SIG-M5 (cell line): ENCODE measurements around the gene SMAD7.
A peak's percentile ranks its signal among the peaks of the same experiment; 100 is the strongest.

Source experiments
- DNase-seq: peaks from one replicate; lab custom pipeline; 2025; lab: John Stamatoyannopoulos, UW

The SMAD7 gene

DNA sequence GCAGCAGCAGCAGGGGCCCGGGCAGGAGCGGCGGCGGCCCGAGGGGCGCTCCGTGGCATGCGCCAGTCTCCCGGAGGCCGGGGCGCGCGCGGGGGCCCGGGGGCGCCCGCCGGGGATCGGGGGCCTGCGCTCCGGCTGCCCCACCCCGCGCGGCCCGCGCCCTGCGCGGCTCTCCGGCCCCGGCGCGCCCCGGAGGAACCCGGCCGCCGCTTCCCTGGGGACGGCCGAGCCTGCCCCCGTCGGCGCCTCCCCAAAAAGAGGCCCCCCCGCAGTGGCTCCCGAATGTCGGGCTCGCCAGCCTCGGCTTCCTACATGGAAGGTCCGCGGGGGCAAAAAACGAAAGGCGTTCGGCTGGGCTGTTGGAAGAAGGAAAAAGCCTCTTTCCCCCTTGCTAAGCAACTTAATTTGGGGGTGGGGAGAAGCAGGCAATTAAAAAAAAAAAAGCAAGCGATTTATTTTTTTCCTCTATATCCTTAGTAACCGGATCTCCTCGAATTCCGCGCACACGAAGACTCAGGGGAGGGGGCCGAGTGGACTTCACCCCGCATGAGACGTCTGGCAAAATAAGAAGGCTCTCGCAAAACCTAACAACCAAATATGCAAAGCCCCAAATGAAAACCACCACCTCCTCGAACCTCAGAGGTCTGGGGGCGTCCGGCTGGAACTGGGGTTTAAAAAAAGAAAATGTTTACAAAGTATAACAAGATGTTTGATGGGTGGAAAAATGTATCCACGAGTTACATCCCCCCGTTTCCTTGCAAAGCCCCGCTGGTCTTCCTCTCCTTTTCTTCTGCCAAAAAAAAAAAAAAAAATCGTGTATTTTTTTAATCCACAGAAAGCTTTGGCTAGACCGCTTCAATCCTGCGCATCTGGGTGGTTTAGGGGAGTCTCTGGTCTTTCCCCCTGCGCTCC is at the start of gene SMAD7:
Gene SMAD7 (minus strand): TSS at position 430 of the 912 bp plus-strand sequence. CDS start 541 bp downstream, outside the sequence.
- DNase-seq: no peak

DNA sequence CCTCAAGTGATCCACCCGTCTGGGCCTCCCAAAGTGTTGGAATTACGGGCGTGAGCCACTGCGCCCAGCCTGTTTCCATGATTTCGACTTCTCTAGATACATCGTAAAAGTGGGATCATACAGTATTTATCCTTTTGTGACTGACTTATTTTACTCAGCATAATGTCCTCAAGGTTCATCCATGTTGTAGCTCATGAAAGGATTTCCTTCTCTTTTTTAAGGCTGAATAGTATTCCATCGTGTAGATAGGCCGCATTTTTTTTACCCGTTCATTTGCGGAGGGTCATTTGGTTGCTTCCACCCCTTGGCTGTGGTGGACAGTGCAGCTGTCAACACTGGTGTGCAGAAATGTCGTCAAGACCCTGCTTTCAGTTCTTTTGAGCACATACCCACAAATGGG is 48.8 kb upstream of the SMAD7 start:
- DNase-seq: no peak

DNA sequence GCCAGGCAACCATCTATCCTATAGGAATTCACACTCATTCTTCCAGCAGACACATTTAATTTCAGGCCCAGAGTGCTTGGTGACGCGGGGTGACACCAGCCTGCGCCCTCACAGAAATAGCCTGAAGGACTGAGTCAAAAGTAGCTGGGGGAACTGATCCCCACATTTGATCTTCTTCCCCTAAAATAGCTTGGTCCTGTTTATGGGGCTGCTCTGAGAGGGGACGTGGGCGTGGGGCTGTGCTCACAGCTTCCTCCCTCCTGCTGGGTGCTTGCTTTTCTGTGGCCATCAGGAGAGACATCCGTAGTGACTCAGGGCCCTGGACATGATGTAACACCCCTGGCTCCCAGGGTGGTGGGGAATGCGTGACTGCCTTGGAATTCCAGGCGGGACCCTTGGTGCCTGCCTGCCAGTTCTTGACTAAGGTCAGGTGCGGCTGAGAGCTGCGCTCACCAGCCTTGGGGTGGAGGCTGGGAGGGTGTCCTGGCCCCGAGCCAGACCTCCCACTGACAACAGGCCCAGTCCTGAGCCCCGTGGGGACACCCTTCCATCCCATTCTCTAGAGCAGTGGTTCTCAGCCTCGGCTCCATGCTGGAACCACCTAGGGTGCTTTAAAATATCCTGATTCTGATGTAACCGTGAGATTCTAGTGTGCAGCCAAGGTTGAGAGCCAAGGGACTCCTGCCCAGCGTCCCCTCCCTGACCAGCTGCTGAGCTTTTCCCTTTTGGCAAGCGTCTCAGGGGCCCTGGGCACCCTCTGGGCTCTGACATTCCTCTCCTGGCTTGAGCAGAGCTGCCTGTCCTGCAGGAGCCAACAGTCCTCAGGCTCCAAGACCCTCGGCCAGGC is 47.4 kb upstream of the SMAD7 start:
- DNase-seq: peak; percentile 23

DNA sequence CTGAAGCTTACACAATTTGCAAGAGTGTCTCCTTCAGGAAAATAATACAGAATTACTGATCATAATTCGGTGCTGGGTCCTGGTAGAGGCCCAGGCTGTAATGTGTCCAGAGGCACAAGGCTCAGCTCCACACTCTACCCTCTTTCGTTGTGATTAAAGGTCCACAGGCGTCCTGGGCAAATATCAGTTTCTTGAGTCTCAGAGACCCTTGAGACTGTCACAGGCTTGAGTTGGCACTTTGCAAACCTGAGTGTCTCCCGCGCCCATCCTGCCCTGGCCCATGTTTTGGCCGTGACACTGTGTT is 46.9 kb upstream of the SMAD7 start:
- no peak for DNase-seq

- no peak for DNase-seq
These were observed 46.2 kb upstream of the SMAD7 start for GRCh38 chr18:48996901-48997463.

GRCh38 chr18:48996041-48996440 is 45.3 kb upstream of the SMAD7 start:
- DNase-seq: no peak

GRCh38 chr18:48994926-48995835 is 44.4 kb upstream of the SMAD7 start:
- DNase-seq: no peak

DNA sequence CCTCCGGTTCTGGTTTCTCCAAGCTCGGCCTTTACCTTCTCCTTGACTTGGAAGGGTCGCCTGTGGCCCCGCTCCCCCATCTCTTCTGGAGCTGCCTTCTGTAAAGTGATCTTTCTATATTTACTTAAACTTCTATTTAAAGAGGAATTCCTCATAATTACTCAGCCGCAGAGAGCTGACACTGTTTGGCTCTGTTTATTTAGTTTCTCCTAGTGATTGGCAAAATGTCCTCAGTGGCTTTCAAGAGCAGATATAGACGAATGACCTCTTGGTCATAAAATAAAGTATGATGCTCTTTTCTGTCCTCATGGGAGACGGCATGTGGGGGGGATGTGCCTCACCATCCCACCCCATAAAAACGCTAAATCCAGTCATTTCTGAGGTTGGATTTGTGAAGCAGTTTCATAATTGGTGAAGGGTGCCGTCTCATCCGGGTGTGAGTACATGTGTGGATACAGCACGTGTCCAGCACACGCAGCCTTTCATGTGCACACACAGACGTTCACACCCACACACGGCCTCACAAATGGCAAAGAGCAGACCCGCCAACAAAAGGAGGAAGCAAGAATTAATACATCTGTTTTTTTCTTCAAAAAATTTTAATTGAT is 43.4 kb upstream of the SMAD7 start:
- DNase-seq: no peak

DNA sequence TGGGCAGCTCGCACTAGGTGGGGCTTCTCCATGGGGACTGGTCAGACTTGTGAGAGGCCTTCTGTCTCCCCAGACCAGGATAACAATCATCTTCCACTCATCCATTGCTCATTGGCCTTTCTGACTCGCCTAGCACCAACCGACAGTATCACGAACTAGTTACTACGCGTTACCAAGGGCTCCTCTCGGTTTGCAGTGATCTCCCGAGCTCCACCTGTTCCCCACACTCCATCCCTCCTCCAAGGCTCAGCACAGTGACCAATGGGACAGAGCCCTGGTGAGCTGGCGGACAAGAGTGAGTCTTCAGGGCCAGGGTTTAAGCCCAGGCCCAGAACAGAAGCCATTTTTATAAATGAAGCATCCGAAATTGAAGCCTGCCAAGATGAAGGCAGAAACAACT is 42.8 kb upstream of the SMAD7 start:
- no peak for DNase-seq

GRCh38 chr18:48992791-48993555 is 42.2 kb upstream of the SMAD7 start:
- peak; percentile 54 for DNase-seq

- DNase-seq: no peak
These were observed 41.4 kb upstream of the SMAD7 start for GRCh38 chr18:48992133-48992532.

DNA sequence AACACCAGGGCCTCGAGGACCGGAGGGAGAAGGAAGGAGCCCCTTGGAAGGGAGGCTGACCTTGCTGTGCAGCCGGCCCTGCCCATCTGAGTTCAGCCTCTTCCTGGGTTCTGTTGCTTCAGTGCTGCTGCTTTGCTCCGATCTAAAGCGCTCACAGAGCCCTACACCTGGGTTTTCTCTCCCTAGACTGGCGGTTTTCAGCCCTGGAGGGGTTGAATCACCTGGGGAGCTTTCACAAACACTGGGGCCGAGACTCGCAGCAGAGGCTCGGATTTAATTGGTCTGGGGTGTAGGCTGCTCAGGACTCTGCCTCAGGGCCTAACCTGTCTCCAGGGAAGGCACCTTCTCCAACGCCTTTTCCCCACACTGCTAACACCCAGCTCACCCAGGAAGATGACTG is 40.9 kb upstream of the SMAD7 start:
- DNase-seq: no peak

DNA sequence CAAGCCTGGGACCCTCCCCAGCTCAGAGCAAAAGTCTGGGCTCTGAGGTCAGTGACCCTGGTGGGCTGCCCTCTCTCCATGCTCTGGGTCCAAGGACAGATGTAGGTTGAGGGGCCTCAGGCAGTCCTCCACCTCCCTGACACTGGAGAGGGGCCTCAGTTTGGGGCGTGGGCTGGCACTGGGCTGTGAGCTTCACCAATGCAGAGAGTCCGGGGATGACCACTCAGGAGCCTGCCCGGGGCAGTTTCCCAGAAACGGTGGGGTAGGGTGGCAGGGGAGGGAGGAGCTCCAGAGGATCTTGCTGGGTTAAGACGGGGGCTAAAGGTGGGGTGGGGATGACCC is 40.5 kb upstream of the SMAD7 start:
- DNase-seq: no peak

DNA sequence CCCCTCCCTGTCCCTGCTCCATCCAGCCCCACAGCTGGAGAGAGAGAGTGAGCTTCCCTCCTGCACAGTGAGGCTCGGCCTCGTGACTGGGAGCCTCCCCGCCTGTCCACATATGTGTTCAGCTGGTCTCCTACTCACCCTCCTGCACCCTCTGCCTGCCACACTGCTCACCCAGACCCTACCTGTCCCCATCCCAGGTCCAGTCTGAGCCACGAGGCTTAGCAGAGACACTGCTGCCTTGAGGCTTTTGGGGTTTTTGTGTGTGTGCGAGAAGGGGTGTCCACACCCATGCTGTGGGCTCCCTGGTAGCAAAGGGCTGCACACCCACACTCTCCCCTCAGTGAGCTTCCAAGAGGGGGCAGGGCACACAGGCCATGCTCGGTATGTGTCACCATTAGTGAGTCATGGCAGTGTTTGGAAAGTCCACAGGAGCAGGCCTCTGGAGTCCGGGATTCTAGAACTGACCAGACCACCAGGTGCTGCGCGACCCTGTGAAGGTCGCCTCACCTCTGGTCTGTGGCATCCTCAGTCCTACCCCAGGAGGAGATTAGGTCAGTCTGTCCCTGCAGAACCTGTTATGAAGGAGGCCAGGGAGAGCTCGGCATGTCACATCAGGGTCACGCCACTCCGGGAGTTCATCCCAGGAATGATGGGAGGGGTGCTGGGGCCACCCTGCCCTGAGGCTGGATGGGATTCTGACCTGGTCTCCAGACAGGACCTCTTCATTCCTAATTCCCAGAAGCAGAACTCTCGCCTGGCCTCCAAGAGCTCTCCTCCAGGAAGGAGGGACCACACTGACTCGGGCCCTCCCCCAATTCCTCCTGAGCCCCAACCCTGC is 39.9 kb upstream of the SMAD7 start:
- no peak for DNase-seq

DNA sequence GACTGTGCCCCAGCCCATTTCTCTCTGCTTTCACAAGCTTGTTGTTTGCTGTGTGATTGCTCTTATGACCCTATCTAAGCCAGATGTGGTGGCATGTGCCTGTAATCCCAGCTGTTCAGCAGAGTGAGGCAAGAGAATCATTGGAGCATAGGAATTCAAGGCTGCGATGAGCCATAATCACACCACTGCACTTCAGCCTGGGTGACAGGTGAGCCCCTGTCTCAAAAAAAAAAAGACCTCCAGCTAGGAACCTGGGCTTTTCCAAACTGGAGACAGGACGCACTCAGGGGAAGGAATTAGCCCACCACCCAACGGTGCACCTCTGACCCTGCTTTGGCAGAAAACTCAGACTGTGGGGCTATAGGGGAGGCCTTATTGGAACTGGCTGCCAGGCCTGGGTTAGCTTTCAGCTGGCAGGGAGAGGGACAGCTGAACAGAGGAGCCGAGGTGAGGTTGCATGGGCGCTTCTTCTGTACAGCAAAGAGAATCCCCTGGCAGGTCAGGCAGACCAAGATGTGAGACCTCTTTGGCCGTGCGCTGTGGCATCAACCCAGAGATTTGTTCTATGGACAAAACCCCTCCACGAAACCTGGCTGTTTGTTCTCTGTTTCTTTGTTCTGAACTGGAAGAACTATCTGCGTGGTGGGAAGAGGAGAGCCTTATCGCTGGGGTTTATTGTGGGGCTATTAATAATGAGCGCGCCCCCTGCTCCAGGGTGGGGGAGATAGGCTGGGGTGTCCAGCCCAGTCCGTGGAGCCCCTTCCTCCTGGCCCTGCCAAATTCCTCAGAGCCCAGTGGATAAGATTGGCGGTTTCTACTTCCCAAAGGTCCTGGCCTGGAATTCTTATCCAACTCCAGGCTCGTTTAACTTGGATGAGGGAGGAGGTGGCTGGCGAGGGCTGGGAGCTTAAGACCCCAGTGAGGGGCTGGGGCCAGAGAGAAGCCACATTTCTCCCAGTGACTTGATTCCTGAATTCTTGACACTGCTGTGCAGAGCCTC is 38.8 kb upstream of the SMAD7 start:
- no peak for DNase-seq

- DNase-seq: no peak
These were observed 37.9 kb upstream of the SMAD7 start for GRCh38 chr18:48988508-48989303.

DNA sequence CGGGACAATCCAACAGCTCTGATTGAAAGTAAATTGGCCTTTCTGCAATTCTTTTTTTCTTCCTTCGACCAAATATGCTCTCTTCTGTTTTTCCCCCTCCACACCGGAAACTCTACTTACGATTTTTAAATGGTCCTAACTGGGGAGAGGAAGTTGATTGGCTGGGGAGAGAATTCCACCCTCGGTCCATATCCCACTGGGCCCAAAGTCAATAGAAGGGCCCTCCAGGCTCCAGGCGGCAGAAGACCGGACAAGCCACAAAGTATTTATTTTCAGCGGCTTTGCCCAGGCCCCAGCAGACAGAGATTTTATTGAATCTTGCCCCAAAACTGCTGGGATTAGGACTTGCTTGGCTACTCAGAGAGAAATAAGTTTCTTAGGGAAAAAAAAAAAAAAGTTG is 37.1 kb upstream of the SMAD7 start:
- no peak for DNase-seq
